GM21737 (cell line): ENCODE data around the gene CEACAM19.
"Not testable (repeated sequence)": the region's sequence is repeated elsewhere in the genome, so short reads cannot be mapped to it uniquely, and the experiment has no call there.

Experiments used
- ATAC-seq: cut with Tn5 transposase; IDR thresholded peaks from one replicate; pipeline ENCODE4 v1.9.1; 2021; ENCODE audit warnings: mild to moderate bottlenecking, moderate library complexity; ENCODE audit not compliant: unreplicated experiment

The CEACAM19 gene

DNA sequence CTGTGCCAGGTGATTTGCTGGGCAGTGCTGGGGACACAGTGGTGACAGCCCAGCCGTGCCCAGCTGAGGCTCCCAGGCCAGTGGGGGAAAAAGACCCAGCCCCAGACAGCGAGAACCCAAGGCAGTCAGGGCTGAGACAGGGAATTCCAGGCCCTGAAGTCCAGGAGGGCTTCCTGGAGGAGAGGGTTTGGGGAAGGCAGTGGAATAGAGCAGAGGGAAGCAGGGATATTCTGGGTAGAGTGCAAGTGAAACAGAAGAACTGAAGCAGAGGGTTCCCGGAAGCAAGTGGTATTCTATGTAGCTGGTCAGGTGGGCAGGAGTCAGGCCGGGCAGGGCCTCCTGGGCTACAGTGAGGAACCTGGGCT is 26.4 kb downstream of the CEACAM19 start:
- no peak for ATAC-seq

DNA sequence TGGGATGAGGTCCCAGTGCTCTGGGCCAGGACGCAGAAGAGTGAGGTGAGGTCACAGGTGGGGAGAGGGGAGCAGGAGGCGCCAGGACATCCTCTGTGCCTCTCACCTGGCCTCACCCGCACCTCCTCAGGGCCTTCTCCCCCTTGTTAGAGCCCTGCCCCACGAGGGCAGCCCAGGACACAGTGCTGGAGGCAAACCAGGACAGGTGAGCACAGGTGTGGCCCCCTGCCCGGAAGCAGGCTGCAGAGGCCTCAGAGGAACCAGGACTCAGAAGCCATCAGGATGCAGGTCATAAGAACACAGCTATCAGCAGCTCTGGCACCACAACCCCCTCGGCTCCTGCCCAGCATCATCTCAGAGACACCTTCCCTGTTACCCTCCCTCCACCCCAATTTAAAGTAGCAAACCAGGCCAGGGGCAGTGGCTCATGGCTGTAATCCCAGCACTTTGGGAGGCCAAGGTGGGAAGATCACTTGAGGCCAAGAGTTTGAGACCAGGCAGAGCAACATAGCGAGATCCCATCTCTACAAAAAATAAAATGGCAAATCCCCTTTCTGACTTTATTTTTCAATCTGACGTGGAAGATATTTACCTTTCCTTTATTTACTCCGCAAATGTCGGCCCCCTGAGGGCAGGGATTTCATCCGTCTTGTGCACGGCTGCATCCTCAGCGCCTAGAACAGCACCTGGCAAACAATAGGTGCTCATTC is 27.4 kb downstream of the CEACAM19 start, which contains the start of gene CEACAM16:
CEACAM16 (plus strand) TSS at position 660 of the 710 bp plus-strand sequence. CDS start 2,306 bp downstream, outside the sequence.
- no peak for ATAC-seq

DNA sequence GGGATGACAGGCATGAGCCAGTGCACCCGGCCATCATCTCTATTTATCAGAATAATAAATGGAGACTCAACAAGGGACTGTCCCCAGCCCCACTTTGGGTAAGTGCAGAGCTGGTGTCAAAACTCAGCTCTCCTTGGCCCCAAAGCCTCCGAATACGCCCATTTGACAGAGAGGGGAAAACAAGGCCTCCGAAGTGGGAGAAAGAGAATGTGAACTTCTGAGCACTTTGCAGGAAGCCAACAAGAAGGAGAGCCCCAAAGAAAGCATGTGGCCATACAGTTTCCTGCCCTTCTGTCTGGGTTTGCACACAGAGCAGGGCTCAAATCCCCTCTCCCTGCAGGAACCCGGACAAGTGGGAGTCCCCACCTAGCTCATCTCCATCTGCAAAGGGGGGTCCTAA is 29.3 kb downstream of the CEACAM19 start:
- ATAC-seq, result no peak

DNA sequence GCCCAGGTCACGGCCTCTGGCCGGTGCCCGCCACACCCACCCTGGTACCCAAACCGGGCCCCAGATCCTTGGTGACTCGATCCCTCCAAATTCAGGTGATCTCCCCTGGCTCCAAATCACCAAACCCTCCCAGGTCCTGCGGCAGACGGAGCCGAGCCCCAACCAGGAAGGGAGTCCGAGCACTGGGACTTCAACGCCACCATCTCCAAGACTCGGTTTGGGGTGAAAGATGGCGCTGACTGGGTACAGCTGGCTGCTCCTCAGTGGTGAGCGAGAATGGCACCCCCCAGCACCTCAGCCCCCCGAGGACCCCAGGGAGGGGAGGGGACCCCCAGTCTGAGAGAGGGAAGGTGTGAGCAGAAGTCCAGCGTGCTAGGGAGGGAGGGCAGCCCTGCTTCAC is 29.9 kb downstream of the CEACAM19 start:
- no peak for ATAC-seq

DNA sequence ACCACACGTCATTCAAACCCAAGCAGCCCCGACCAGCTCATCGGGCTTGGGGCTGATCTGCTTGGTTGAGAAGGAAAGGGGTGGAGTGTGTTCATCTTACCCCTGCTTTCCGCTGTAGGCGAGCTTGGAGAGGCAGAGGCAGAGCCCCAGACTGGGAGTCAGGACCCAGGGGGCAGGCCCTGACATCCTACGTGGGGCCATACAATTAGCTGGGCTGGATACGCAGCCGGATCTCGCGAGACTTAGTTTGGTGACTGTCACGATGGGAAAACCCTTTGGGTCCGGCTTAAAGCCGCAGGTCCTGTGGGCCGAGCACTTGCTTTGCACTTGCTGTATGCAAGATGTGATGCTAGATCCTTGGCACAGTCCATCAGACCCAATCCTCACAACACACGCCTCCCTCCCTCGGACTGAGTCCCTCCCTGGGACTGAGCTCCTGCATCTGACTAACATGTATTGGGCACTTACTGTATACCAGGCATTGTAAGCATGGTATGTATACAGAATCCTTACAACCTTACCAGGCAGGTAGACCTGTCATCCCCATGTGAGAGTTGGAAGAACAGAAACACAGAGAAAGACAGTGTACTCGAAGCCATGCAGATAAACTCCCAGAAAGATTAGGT is 31.4 kb downstream of the CEACAM19 start:
- ATAC-seq, result no peak

DNA sequence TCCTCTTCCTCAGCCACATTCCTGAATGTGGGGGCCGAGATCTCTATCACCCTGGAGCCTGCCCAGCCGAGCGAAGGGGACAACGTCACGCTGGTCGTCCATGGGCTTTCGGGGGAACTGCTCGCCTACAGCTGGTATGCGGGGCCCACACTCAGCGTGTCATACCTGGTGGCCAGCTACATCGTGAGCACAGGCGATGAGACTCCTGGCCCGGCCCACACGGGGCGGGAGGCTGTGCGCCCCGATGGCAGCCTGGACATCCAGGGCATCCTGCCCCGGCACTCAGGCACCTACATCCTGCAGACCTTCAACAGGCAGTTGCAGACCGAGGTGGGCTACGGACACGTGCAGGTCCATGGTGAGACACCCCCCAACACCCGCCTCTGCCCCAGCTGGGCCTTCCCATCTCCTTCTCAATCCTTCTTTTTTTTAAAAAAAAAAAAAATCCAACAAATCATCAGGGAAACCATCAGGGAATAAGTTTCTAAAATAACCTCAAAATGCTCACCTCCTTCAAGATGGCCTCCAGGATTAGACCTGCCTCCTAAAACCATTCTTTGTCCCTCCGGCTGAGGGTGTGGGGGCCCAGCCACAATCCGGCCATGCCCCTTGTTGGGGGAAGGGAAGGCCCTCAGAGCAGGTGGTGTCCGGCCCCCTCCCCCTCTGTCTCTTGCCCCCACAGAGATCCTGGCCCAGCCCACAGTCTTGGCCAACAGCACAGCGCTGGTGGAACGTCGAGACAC is 32.2 kb downstream of the CEACAM19 start:
- ATAC-seq, result no peak

DNA sequence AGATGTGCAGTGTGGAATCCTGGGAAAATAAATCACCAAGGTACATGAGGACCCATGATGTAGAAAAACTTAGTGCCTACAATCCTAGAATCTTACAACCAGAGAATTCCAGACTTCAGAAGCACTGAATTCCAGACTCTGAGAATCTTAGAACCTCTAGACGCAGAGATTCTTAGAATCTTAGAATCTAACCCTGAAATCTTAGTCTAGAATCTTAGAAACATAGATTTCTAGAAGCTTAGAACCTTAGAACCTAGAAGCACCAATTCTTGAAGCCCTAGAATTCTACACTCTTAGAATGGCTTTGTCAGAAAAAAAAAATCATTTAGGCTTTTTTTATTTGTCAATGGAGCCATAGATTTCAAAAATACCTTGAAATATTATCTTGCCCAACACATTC is 33.7 kb downstream of the CEACAM19 start:
- ATAC-seq, result no peak

DNA sequence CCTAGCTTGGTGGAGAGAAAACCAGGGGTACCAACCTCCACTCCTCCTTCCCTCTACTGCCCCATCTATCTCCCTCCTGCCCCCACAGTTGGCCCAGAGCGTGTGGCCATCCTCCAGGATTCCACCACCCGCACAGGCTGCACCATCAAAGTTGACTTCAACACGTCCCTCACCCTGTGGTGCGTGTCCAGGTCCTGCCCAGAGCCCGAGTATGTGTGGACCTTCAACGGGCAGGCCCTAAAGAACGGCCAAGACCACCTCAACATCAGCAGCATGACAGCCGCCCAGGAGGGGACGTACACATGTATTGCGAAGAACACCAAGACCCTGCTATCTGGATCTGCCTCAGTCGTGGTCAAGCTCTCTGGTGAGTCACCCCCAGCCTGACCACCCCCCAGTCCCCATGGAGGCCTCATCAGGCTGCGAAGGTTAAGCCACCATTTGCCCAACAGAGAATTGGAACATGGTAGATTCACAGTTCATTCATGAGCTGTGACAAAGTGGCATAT is 34.3 kb downstream of the CEACAM19 start:
- ATAC-seq, result no peak

DNA sequence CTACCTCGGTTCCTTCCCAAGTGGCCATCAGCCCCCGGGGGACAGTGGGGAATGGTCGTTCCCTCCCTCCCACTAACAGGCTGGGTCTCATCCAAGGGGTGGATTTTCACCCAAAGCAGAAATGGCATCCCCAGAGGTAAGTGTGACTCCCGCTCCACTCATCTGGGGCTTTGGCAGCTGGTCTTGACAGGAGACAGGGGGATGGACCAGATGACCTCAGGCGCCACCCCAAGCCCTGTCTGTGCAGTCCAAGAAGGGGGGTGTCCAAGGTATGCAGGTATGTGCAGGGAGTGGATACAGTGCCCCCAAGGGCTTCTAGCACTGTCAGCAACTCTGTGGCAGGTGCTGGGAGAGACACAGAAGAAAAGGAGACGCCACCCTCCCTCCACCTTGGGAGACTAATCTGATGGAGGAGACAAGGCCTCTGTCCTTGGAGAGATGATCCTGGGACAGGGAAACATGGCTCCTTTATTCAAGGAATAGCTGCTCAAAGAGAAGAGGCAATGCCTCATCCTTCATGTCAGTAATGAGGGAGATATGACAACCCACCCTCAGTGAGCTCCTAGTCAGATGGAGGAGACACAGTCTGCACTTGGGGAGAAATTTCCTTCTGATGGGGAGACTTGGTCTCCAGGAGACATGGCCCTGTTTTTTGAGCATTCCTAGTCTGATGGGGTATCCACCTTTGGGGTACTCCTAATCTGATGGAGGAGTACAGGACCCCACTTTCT is 35.4 kb downstream of the CEACAM19 start:
- ATAC-seq, result no peak

DNA sequence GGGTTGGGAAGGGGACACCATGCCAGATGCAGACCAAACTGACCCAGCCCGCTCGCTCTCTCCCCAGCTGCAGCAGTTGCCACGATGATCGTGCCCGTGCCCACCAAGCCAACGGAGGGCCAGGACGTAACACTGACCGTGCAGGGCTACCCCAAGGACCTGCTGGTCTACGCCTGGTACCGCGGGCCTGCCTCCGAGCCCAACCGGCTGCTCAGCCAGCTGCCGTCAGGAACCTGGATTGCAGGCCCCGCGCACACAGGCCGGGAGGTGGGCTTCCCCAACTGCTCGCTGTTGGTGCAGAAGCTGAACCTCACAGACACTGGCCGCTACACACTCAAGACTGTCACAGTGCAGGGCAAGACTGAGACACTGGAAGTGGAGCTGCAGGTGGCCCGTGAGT is 36.5 kb downstream of the CEACAM19 start:
- ATAC-seq, result no peak

DNA sequence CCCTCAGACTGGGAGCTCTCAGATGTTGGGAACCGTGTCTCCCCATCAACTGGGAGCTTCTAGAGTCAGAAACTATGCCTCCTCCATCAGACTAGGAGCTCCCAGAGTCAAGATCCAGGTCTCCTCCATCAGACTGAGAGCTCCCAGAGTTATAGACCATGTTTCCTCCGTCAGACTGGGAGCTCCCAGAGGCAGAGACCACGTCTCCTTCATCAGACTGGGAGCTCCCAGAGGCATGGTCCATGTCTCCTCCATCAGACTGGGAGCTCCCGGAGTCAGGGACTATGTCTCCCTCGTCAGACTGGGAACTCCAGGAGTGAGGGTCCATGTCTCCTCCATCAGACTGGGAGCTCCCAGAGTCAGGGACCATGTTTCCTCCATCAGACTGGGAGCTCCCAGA is 37.7 kb downstream of the CEACAM19 start:
- no peak for ATAC-seq

DNA sequence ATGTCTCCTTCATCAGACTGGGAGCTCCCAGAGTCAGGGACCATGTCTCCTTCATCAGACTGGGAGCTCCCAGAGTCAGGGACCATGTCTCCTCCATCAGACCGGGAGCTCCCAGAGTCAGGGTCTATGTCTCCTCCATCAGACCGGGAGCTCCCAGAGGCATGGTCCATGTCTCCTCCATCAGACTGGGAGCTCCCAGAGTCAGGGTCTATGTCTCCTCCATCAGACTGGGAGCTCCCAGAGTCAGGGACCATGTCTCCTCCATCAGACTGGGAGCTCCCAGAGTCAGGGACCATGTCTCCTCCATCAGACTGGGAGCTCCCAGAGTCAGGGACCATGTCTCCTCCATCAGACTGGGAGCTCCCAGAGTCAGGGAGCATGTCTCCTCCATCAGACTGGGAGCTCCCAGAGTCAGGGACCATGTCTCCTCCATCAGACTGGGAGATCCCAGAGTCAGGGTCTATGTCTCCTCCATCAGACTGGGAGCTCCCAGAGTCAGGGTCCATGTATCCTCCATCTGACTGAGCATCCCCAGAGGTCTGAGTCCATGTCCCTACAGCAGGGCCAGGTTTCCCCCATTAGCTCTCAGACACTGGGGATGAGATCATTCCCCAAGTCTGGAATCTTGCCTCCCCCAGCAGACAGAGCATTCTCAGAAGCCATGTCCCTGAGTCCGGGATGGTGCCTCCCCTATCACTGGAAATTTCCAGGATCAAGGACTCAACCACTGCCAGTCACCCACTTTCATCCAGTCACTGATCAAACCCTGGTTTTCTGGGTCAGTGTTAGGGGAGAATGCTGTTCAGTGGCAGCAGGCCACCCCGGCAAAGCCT is 38.4 kb downstream of the CEACAM19 start:
- not testable (repeated sequence) for ATAC-seq

DNA sequence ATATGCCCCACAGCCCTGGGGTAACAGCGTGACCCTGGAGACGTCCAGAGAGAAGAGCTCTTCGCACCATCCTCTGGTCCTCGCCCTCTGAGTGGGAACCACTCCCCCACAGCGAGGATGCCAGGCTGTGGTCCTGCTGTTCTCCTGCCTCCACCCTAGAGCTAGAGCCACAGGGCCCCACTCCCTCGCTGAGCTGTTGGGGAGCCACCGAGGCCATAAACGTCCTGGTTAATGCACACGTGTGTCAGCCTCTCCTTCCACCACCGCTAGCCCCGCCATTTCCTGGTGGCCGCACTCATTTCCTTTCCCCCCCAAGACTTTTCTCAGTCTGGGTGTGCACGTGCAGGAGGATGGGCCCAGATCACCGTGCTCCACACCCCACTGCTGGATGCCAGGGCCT is 39.2 kb downstream of the CEACAM19 start:
- ATAC-seq, result no peak

DNA sequence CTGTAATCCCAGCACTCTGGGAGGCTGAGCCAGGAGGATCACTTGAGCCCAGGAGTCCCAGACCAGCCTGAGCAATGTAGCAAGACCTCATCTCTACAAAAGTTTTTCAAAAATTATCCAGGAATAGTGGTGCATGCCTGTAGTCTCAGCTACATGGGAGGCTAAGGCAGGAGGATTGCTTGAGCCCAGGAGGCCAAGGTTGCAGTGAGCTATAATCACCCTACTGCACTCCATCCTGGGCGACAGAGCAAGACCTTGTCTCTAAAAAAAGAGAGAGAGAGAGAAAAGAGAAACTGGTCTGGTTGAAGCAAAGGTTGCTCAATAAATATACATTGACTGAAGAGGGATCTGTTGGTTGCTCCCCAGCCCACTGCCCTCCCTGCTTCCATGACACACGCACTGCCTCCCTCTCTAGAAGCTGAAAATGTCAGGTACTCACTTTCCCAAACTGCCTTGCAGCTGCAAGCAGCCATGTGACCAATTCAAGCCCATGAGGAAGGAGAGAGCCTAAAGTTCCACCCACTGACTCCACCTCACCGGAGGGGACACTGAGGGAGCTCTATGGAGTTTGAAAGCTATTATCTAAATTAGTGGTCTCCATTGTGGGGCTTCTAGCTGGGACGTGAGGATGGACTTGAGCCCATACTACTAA is 41.7 kb downstream of the CEACAM19 start:
- ATAC-seq, result no peak

DNA sequence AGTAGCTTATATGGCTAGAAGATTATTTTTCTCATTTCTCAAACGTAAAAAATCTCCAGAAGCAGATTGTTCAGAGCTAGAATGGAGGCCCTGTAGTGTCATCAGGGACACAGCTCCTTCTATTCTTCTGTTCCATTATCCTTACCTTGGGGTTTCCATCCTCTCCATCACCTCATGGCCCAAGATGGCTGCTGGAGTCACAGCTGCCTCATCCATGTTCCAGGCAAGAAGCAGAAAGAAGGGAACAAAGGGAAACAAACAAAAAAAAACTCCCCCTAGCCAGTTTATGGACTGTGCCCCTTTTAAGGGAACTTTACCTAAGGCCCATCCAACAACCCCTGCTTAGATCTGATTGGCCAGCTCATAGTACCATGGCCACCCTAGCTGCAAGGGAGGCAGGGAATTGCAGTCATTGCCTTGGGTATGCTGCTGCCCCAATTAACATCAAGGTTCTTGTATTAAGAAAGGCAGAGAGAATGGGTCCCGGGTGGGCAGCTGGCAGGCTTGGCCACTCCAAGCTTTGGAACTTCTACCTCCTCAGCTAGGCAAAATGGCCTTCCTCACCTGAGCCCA is 43.4 kb downstream of the CEACAM19 start:
- no peak for ATAC-seq

DNA sequence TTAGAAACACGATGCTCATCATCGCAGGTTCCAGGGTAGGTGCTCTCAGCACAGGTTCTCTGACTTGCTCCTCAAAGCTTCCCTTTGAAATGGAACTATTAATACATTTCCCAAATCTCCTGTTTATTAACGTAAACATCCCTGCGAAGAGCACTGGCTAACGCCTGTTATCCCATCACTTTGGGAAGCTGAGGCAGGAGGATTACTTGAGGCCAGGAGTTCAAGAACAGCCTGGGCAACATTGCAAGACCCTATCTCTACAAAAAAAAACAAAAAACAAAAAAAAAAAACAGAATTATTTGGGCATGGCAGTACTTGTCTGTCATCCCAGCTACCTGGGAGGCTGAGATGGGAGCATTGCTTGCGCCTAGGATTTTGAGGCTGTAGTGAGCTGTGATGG is 46.3 kb downstream of the CEACAM19 start:
- ATAC-seq, result no peak

DNA sequence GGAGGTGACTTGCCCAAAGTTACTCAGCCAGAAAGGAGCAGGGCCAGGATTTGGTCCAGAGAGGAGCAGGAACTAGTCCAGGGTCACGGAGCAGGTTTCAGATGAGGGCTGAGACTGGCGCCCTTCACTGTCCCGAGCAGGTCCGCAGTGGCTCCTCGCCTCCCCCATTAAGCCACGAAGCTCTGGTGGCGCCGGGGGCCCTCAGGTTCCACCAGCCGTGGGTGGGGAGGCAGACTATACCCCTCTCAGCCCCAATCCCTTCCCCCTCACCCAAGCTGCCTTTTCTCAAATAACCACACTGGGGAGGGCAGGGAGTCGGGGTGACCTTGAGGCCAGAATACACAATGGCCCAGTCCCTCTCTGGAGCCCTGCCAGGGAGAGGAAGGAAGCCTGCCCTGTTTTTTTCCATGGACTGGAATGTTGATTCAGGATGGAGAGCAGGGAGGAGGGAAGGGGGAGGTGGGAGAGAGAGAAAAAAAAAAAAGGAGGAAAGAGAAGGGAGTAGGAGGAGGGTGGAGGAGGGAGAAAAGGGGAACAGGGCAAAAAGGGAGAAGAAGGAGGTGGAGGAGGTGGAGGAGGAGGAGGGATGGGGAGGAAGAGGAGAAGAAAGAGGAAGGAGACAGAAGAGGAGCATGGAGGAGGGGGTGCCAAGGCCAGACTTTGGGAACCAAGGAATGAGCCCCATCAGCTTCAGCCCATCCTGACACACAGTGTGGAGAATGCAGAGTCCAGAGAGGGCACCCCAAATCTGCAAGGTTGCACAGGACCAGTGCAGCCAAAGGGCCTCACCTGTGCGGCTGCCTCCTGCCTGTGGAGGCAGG is 47.4 kb downstream of the CEACAM19 start:
- ATAC-seq, result no peak

DNA sequence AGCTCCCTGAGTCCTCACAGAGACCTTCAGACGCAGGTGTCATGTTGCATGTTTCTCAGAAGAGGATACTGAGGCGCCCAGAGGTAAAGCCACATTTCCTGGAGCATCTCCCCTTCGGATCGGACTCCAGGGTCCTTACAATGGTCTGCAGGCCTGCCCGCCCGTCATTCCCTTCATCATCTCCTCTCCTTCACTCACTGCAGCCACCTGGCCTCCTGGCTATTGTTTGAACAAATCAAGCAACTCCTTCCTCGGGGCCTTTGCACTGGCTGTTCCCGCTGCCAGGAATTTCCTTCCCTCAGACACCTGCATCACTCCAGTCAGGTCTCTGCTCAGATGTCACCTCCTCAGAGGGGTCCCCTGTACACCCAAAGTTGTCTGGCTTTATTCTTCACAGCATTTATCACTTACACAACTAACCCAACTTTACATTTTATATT is 48.0 kb downstream of the CEACAM19 start:
- no peak for ATAC-seq
